Stimulated activated CD4-positive, alpha-beta T cell treated with anti-CD3 and anti-CD28 coated beads, Interleukin-4, amount 100 ng/mL, for 48 hours (primary cell): ENCODE results near the gene TARS1.

ENCODE experiments used
- DNase-seq, 2 donors: peaks; one replicate each; pipeline ENCODE4 v3.0.0-alpha.2; 2020; ENCODE audit warnings: low read depth in 2 of 2

Gene TARS1

GRCh38 chr5:33439905-33440481 is 772 bp upstream of the TARS1 start:
- no peak for DNase-seq

- peak in 1 of 2 donors; percentile 19 for DNase-seq
These were observed 744 bp downstream of the TARS1 start for GRCh38 chr5:33441241-33442177.

- DNase-seq: no peak
These were observed 3.8 kb downstream of the TARS1 start for GRCh38 chr5:33444542-33444941.

- no peak for DNase-seq
These were observed 5.0 kb downstream of the TARS1 start for GRCh38 chr5:33445798-33446197.

- no peak for DNase-seq
These were observed 7.4 kb downstream of the TARS1 start for GRCh38 chr5:33448118-33448517.

- DNase-seq: no peak
These were observed 16.4 kb downstream of the TARS1 start for GRCh38 chr5:33457126-33457525.

- no peak for DNase-seq
These were observed 17.1 kb downstream of the TARS1 start for GRCh38 chr5:33457817-33458216.

GRCh38 chr5:33460210-33460609 is 19.4 kb downstream of the TARS1 start:
- DNase-seq: no peak

- no peak for DNase-seq
These were observed 21.7 kb downstream of the TARS1 start for GRCh38 chr5:33462456-33462855.

- no peak for DNase-seq
These were observed 24.4 kb downstream of the TARS1 start for GRCh38 chr5:33465120-33465519.

- no peak for DNase-seq
These were observed 28.1 kb downstream of the TARS1 start for GRCh38 chr5:33468775-33469435.

GRCh38 chr5:33470544-33470943 is 29.8 kb downstream of the TARS1 start:
- no peak for DNase-seq

GRCh38 chr5:33472805-33473409 is 32.1 kb downstream of the TARS1 start:
- DNase-seq: no peak

GRCh38 chr5:33474004-33474403 is 33.2 kb downstream of the TARS1 start:
- no peak for DNase-seq

GRCh38 chr5:33474931-33475499 is 34.2 kb downstream of the TARS1 start:
- DNase-seq: no peak

GRCh38 chr5:33475706-33476105 is 34.9 kb downstream of the TARS1 start:
- no peak for DNase-seq

GRCh38 chr5:33476992-33477391 is 36.2 kb downstream of the TARS1 start:
- no peak for DNase-seq

- DNase-seq: no peak
These were observed 37.1 kb downstream of the TARS1 start for GRCh38 chr5:33477816-33478215.

- DNase-seq: no peak
These were observed 38.5 kb downstream of the TARS1 start for GRCh38 chr5:33479311-33479710.

- no peak for DNase-seq
These were observed 40.1 kb downstream of the TARS1 start for GRCh38 chr5:33480876-33481275.

GRCh38 chr5:33482335-33482734 is 41.6 kb downstream of the TARS1 start:
- DNase-seq: no peak

- DNase-seq: no peak
These were observed 46.5 kb downstream of the TARS1 start for GRCh38 chr5:33487236-33487635.
